ENCODE measurements around the gene METTL21A.
"Not testable (repeated sequence)": the region's sequence is repeated elsewhere in the genome, so short reads cannot be mapped to it uniquely, and the experiment has no call there.

The METTL21A gene

DNA sequence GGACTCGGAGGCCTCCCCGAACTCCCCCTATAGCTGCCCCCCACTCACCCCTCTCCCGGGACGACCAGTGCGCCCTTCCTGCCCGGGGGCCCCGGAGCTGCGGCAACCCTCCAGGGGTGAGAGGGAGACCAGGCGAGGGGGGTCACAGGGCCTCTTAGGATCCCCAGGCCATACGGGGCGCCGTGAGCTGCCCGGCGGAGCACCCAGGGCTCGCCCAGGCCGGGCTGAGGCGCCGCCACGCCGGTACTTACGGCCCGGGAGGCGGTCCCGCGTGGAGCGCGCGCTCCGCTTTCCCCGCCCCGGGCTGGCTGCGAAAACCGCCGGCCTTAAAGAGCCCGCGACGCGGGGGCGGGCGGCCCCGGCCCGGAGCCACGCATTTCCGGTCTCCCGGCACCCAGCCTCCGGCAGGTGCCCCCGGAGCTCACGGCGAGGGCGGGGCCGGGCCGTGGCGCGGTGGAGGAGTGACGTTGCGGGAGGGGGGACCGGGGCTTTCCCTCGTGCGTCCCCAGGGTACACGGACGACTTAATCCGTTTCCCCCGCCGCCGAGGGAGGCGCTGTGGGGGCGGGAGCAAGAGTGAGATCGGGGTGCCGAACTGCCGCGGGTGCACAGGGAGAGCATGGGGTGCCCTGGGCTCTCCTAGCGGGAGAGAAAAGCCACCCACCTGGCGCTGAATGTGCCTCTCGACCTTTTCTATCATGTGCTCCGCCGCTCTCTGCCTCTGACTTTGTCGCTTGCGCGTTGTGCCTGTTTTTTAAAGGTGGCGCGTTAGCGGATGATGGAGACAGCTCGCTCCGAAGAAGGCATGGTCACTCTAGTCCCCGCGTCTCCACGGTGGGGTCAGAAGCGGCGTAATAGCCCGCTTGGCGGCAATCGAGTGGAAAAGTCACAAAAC is at the start of gene METTL21A:
METTL21A (minus strand) TSS at position 381 of the 894 bp plus-strand sequence. CDS start 1,019 bp downstream, outside the sequence.
- DNase-seq, result peak; percentile 96

DNA sequence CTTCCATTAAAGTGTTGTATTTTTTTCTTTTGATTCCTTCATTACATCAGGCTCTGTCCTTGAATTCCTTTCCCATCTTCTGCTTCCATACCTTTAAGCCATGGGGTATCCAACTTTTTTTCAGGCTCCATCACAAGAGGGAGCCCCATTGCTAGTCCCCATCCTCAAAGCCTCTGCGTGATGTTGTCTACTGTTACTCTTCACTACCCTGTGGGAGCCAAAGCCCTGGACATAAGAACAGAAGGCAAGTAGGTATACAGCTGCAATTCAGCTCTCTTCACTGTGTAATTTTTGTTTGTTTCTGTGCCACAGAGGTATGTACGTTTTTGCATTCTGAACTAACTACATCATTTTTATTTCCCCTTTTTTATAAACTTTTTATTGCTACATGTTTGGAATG is 49.6 kb upstream of the METTL21A start:
- no peak for DNase-seq

DNA sequence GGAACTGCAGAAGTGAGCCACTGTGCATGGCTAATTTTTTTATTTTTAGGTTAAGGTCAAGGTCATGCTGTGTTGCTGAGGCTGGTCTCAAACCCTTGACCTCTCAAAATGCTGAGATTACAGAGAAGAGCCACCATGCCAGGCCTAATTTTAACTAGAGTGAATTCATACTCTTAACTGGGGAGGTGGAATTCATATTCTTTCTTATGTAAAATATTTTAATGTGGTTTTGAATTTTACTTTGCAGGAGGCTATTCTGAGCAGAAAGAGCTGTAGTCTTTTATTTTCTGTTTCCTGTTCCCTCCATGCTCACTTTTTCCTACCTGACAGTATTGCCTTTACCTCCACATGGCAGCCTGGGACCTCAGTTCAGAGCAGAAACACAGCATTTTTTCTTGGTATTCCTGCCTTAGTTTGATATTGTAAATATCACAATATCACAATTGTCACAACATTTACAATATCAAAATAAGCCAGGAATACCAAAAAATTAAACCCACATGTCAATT is 49.1 kb upstream of the METTL21A start:
- no peak for DNase-seq

DNA sequence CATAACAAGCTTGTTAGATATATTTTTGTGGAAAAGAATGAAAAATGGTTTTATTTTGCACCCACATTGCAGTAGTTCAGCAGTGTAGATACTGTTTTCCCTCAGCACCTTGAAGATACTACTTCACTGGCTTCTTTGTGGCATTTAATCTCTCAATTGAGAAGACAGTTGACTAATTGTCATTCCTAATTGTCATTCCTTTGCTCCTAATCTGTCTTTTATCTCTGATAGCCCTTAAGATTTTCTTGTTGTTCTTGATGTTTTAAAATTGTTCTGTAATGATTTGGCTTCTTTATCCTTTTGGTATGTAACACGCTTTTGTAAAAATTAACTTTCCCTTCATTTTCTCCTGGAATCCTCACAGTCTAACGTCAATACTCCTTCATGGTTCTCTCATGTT is 48.2 kb upstream of the METTL21A start:
- DNase-seq, result no peak

DNA sequence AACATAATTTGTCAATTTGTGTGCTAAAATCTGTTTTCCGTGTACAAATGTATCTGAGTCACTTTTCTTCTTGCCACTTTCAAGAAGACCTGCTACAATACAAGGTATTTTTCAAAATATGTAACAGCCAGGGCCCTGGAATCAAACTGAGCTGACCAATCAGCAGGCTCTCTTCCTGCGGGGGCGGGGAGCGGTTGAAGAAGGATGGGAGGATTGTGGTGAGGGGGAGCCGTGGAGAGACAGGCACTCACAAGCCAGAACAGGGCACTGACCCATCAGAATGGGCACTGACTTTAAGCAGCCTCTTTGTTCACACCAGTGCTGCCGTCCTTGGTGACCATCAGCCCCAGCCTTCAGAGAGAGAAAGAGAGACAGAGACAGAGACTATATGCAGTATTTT is 45.7 kb upstream of the METTL21A start:
- DNase-seq, result no peak

DNA sequence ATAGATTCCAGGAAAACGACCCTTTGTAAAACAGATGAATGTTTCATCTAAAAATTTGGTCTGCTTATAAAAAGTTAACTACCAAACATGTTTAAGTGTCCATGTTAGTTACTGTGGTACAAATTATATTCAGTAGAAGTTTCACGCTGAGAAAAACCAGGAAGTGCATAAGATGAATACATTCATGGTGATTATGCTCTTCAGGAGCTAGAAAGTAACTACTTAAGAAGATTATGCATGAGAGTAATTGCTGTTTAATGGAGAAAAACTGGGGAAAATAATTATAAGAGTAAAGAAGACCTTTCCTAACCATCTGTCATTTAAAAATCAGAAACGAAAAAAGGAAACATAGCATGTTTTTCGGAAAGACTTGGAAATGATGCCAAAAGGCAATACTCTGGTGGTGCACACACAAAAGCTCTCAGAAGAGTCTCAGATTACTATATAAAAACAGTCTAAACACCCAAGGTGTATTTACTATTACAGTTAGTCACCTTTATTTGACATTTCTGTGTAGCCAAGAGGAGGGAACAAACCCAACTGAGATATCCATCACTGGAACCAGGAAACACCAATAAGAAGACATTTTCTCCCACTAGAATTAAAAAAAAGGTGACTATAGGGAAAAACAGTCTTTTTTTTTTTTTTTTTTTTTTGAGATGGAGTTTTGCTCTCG is 38.8 kb upstream of the METTL21A start:
- no peak for DNase-seq

DNA sequence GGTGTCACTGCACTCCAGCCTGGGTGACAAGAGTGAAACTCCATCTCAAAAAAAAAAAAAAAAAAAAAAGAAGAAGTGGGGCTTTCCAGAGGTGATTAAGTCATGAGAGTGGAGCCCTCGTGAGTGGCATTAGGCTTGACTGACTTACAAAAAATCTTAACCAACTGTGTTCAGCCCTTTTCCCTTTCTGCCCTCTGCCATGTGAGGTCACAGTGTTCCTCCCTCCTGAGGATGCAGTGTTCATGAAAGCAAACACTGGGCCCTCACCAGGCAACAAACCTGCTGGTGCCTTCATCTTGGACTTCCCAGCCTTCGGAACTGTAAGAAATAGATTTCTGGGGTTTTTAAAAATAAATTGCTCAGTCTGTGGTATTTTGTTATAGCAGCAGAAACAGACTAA is 37.0 kb upstream of the METTL21A start:
- no peak for DNase-seq

DNA sequence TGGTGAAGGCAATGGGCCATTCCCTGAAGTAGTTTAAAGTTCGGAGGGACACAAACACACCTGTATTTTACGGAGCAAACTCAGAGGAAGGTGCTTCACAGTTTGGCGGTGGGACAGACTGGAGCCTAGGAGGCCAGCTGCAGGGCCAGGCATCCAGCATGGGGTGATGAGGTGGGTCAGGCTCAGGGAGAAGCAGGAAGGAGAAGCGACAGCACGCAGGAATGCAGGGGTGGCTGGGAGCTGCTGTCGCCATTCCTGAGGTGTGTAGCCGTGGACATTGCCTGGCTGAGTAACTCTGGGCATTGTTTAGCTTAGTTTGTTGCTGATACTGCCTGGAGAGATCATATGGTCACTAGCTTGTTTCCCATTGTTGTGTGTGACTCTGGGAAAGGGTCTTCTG is 35.8 kb upstream of the METTL21A start:
- no peak for DNase-seq

DNA sequence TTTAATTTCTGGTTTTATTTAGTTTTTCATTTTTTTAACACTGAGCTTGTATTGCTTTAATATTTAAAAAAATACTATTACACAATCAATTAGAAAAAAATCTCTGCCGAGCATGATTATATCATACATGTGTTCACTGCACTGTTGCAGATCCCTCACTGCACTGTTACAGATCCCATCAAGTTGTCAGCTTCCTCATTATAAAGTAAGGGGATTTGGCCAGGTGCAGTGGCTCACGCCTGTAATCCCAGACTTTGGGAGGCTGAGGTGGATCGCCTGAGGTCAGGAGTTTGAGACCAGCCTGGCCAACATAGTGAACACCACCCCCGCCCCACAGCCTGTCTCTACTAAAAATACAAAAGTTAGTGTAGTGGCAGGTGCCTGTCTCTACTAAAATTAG is 33.0 kb upstream of the METTL21A start:
- DNase-seq, result no peak

DNA sequence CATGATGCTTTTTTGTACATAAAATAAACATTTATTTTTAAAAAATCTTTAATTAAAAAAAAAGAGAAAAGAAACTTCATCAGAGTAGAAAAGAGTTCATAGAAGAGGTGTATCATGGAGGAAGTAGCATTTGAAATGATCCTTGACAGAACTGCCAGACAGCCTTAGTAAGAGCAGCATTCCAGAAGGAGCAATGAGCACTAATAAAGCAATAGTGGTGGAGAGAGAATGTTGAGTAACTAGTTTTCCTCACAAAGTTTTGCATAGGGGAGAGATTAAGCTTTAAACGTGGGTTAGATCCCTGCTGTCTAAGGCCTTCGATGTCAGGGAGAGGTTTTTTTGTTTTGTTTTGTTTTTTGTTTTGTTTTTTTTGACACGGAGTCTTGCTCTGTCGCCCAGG is 29.8 kb upstream of the METTL21A start:
- no peak for DNase-seq

DNA sequence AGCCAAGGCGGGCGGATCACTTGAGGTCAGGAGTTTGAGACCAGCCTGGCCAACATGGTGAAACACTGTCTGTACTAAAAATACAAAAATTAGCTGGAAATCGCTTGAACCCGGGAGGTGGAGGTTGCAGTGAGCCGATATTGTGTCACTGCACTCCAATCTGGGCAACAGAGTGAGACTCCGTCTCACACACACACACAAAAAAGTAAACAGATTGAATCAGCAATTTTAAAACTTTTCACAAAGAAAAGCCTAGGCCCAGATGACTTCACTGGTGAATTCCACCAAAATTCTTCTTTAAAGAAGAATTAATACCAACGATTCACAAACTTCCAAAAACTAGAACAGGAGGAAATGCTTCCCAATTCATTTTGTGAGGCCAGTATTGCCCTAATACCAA is 21.4 kb upstream of the METTL21A start:
- not testable (repeated sequence) for DNase-seq

DNA sequence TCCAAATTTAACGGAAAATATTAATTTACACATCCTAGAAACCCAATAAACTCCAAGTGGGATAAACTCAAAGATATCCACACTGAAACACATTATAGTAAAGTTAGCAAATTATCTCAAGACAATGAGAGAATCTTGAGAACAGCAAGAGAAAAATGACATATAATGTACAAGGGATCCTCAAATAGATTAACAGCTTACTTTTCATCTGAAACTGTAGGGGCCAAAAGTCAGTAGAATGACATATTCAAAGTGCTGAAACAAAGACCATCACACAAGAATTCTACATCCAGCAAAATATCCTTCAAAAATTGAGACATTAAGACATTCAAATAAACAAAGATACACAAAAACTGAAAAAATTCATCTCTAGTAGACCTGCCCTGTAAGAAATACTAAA is 18.7 kb upstream of the METTL21A start:
- DNase-seq, result no peak

DNA sequence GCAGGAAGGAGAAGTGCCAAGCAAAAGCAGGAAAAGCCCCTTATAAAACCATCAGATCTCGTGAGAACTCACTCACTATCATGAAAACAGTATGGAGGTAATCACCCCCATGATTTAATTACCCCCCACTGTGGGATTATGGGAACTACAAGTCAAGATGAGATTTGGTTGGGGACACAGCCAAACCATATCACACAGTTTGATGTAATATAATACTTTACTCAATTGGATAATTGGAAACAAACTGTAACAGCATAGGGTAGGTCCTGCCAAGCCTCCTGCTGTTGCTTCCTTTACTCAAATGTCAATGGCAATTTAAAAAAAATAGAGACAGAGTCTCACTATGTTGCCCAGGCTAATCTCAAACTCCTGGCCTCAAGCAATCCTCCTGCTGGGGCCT is 15.5 kb upstream of the METTL21A start:
- no peak for DNase-seq

DNA sequence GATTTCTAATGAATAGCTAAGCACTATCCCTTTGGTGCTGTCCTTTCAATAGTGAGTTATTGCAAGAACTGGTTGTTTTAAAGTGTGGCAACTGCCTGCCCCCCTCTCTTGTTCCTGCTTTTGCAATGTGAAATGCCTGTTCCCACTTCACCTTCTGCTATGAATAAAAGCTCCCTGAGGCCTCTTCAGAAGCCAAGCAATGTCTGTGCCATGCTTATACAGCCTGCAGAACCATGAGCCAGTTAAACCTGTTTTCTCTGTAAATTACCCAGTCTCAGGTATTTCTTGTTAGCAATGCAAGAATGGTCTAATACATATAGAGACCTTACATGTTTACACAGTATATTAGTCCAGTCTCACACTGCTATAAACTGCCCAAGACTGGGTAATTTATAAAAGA is 15.0 kb upstream of the METTL21A start:
- DNase-seq, result no peak

DNA sequence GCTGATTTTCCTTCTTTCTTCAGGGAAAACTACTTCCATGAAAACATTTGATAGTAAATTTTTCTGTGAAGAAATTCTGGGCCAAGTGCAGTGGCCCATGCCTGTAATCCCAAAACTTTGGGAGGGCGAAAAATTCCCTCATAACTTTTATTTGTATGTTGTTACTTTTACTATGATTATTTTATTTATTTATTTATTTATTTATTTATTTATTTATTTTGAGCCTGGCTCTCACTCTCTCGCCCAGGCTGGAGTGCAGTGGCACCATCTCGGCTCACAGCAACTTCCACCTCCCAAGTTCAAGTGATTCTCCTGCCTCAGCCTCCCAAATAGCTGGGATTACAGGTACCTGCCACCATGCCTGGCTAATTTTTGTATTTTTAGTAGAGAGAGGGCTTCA is 14.1 kb upstream of the METTL21A start:
- DNase-seq, result not testable (repeated sequence)

DNA sequence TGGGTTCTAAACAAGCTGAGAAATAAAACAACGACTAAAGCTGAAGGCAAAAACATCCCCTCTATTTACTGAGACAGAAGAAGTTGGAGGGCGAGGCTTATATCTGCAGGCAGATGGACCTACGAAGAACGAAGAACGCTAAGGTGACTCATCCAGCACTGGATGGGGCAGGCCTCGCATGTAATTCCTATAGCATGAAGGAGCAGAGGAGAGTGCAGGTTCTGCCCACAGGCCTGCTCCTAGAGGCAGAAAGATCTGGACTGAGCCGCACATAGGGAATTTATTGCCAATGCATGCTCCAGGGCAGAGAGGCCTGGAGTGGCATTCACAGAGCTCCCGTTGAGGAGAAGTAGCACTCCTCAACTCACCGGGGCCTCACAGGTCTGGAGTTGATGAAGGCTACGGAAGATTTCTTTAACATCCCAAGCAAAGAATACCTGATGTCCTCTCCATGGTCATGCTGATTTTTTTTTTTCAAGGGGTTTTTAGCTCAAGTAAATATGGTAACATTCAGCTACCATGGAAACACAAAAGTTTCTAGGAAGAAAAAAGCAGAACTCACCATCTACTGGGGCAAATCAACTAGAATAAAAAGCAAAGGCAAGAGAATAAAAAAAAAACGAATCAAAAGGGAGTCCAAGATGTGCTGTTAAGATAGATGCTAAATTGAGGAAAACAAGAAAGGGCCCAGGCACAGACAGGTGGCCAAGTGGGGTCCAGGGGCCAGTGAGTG is 10.4 kb upstream of the METTL21A start:
- no peak for DNase-seq

DNA sequence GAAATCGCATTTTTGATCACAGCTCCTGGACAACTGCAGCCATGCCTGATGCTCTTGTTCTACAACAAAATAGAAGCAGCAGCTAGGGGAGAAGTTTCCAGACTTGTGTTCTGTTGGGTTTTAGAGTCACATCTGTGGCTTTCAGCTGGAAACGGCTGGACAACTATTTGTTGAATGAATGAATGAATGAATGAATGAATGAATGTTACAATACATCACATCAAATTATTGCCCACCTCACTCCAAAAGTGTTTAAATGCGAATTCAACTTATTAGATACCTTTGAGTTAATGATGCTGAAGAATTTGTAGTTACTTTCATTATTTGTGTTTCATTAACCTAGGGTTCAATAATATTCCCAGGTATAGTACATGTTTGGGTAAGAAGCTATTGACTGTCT is 8.5 kb upstream of the METTL21A start:
- DNase-seq, result no peak

DNA sequence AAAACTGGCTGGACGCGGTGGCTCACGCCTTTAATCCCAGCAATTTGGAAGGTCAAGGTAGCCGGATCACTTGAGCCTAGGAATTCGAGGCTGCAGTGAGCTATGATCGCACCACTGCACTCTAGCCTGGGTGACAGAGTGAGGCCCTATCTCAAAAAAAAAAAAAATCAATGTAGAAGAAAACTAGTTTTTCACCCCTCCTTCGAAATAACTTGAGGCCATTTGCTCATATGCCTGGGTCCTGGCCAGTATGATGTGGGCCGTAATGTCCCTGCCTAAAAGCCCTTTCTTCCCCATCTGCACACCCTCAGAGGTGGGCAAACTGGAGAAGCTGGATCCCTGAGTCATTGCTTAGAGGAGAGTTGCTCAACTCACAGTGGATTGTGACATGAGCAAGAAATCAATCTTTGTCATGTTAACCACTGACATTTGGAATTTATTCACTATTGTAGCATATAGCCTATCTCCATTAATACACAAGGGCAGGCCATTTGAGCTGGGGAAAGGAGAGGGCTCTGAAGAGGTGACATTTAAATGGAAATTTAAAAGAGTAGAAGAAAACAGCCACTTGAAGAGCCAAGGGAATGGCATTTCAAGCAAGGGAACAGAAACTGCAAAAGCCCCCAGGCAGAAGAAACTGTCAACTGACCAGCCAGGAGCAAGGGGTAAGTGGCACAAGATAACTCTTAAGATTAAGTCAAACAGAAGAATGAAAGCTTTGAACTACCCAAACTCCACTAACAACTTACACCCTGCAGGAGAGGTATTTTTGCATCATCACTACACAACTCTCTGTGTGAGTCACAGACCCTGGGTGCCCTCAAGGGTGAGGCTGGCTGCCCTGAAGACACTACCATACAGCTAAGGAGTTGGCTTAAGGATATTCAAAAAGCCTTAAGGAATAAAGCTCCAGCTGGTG is 7.6 kb upstream of the METTL21A start:
- DNase-seq, result no peak

DNA sequence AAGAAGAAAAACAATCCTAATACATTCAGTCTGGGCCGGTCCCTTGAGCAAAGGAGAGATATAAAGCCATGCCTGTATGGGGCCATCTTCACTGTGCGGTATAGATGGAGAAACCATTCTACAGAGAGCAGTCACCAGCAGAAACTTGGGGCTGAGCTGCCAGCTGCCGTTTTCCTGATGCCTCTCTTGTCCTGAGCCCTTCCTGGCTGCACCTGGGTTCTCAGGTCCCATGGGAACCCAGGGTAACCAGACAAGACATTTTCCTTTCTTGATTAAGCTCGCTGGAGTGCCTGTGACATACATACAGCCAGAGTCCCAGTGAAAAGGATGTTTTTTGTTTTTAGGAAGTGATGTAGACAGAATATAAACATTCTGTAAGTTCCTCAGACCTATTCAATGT is 5.3 kb upstream of the METTL21A start:
- DNase-seq, result no peak

DNA sequence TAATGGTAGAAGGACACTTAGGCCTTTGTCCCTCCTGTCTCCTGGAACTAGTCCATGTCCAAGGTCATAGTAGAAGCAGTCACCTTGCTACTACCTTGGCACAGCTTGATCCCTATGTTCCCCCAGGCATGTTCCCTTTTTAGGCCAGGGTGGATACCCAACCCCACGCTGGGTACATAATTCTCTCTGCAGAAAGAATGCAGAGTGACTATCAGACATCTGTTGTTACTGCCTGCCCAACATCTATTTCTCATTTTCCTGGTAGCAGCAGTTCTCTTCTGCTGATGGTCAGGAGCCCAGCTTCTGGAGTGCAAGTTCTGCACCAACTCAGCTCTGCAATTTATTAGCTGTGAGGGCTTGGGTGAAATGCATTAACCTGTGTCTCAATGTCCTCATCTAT is 4.4 kb upstream of the METTL21A start:
- DNase-seq, result no peak

DNA sequence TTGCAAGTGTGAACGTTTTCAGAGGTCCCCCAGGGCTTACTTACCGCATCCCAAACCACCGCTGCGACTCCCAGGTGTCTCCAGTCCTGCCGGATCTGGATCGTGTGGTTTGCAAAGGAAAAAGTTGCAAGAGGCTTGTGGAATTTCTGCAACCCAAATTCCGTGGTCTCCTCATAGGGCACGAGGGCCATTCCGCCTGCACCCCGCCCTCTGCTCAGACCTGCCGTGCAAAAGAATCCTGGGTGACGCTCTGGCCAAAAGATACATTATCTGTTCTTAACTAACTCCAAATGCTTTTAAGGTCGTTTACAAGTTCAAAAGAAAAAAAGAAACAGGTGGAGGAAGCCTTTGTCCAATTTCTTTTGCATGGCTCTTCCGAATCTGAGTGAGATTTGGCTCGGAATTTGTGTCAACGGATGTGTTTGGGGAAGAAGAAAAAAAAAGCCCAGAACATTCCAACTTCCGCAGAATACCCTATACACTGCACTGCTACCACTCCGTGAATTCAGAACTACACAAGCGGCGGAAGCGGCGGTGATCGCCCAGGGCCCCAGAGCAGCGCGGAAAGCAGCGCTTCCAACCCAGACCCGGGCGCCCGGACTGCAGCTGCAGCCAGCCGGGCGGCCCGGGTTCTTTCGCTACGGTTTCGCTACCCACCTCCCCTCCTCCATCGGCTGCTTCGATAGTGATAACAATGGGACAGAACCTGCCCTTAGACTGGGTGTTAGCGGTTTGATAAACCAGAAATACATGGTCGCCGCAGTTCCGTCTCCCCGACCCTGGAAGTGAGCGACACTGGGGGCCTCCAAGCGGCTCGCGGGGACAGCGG is 795 bp downstream of the METTL21A start:
- peak; percentile 77 for DNase-seq
